ENCODE results near the gene LY9. TPM values are rescaled to one million over a fixed set of nuclear protein-coding genes. Genes with fewer than 3 reads are reported as not detected.
A peak's percentile ranks its signal among the peaks of the same experiment; 100 is the strongest.

LY9 gene, protein sequence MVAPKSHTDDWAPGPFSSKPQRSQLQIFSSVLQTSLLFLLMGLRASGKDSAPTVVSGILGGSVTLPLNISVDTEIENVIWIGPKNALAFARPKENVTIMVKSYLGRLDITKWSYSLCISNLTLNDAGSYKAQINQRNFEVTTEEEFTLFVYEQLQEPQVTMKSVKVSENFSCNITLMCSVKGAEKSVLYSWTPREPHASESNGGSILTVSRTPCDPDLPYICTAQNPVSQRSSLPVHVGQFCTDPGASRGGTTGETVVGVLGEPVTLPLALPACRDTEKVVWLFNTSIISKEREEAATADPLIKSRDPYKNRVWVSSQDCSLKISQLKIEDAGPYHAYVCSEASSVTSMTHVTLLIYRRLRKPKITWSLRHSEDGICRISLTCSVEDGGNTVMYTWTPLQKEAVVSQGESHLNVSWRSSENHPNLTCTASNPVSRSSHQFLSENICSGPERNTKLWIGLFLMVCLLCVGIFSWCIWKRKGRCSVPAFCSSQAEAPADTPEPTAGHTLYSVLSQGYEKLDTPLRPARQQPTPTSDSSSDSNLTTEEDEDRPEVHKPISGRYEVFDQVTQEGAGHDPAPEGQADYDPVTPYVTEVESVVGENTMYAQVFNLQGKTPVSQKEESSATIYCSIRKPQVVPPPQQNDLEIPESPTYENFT
- 0.11 TPM for total RNA-seq

DNA sequence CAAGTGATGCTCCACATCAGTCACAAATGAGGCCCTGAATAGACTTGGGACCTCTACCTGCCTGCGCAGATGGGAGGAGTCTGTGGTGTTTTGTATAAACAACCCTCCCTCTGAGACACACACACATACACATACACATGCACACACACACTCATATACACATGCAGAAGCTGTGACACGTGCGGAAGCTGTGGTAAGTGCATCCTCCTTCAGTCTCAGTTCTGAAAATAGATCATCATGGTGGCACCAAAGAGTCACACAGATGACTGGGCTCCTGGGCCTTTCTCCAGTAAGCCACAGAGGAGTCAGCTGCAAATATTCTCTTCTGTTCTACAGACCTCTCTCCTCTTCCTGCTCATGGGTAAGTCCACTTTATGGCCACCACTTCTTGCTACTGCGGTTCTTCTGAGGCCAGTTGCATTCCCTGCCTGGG lies at the start of gene LY9:
TSS of gene LY9 (plus strand) at position 224 of the 433 bp plus-strand sequence. CDS start at position 238, 14 bp downstream.
- intact Hi-C loops (cut with DNase I): no loop called here
- Histone ChIP-seq H3K36me3 (no peaks in the 10 kb centered on the region), H3K27me3 (no peaks in the 10 kb centered on the region), H3K27ac (no peak within 1 kb of the TSS), H3K4me1 (no peaks in the 10 kb centered on the region), H3K4me3 (no peak within 1 kb of the TSS), H3K9me3 (no peaks in the 10 kb centered on the region)
- DNase-seq (ENCODE audit: low spot score in 2 of 2): peak in 1 of 2 donors; percentile 24
- TF ChIP-seq CTCF (IDR thresholded peaks at IDR 0.05): no peak

GRCh38 chr1:160746836-160747500 lies 49.0 kb upstream of the LY9 start:
- Histone ChIP-seq H3K36me3 (no peaks in the 10 kb centered on the region), H3K27ac (no peak overlapping the region), H3K27me3 (no peaks in the 10 kb centered on the region), H3K4me3 (no peak overlapping the region), H3K4me1 (no peaks in the 10 kb centered on the region), H3K9me3 (no peaks in the 10 kb centered on the region)
- TF ChIP-seq CTCF (IDR thresholded peaks at IDR 0.05): no peak
- no peak for DNase-seq (ENCODE audit: low spot score in 2 of 2)
- intact Hi-C loops (cut with DNase I): no loop called here

GRCh38 chr1:160747717-160748116 lies 48.3 kb upstream of the LY9 start:
- Histone ChIP-seq H3K27ac (no peak overlapping the region), H3K4me3 (no peak overlapping the region), H3K9me3 (no peaks in the 10 kb centered on the region), H3K27me3 (no peaks in the 10 kb centered on the region), H3K36me3 (no peaks in the 10 kb centered on the region), H3K4me1 (no peaks in the 10 kb centered on the region)
- intact Hi-C loops (cut with DNase I): no loop called here
- TF ChIP-seq CTCF (IDR thresholded peaks at IDR 0.05): no peak
- DNase-seq (ENCODE audit: low spot score in 2 of 2): no peak

DNA sequence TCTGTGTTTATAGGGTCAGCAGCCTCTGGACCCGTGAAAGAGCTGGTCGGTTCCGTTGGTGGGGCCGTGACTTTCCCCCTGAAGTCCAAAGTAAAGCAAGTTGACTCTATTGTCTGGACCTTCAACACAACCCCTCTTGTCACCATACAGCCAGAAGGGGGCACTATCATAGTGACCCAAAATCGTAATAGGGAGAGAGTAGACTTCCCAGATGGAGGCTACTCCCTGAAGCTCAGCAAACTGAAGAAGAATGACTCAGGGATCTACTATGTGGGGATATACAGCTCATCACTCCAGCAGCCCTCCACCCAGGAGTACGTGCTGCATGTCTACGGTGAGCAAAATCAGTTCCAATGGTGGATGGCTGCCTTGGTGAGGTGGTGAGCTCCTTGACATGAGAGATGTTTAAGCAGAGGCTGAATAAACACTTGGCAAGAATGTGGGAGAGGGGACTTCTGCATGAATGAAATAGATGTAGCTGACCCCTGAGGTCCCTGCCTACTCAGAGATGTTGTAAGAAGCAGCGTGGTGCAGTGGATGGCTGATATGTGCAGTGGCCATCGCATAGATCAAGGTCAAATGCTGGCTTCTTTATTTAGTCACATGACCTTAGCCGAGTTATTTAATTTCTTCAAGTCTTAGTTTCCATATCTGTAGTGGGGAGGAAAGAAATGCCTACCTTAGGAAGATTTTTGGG lies 47.6 kb upstream of the LY9 start:
- H3K4me3 ChIP-seq: no peak overlapping the region
- intact Hi-C loops (cut with DNase I): no loop called here
- H3K9me3 ChIP-seq: no peaks in the 10 kb centered on the region
- no peak overlapping the region for H3K27ac ChIP-seq
- no peaks in the 10 kb centered on the region for H3K27me3 ChIP-seq
- DNase-seq (ENCODE audit: low spot score in 2 of 2): no peak
- no peaks in the 10 kb centered on the region for H3K4me1 ChIP-seq
- no peak for TF ChIP-seq CTCF (IDR thresholded peaks at IDR 0.05)
- no peaks in the 10 kb centered on the region for H3K36me3 ChIP-seq

DNA sequence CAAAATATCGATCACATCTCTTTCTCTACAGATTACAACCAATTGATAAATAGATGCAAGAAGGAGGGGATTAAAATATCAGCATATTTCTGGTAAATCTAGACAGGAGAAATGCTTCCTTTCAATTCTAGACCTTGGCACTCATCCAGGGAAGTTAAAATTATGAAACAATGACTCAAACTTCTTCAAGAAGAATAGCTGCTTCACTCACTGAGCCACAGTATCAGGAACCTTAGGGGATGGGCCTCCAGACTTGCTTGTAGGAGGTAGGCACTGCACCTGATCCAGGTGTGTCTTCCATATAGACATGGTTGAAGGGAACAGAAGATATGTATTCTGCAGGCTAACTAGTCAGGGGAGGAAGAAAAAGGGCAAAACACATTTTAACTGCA lies 47.1 kb upstream of the LY9 start:
- no peak for DNase-seq (ENCODE audit: low spot score in 2 of 2)
- Histone ChIP-seq H3K27me3 (no peaks in the 10 kb centered on the region), H3K27ac (no peak overlapping the region), H3K36me3 (no peaks in the 10 kb centered on the region), H3K4me1 (no peaks in the 10 kb centered on the region), H3K4me3 (no peak overlapping the region), H3K9me3 (no peaks in the 10 kb centered on the region)
- intact Hi-C loops (cut with DNase I): no loop called here
- no peak for TF ChIP-seq CTCF (IDR thresholded peaks at IDR 0.05)
